GM12801 (cell line): ENCODE measurements around the gene KCNJ16.

Experiments
- CTCF ChIP-seq: IDR thresholded peaks from one replicate; pipeline ENCODE4 v1.5.1; 2011; ENCODE audit warnings: control low read depth; ENCODE audit not compliant: insufficient read length; ENCODE audit errors: extremely low read depth

The KCNJ16 gene

GRCh38 chr17:70099884-70100283 lies 24.9 kb downstream of the KCNJ16 start:
- no peak for TF ChIP-seq CTCF

- TF ChIP-seq CTCF: no peak
Observed at GRCh38 chr17:70100983-70101382, 26.0 kb downstream of the KCNJ16 start.

- no peak for TF ChIP-seq CTCF
Observed at GRCh38 chr17:70102531-70102930, 27.5 kb downstream of the KCNJ16 start.

- TF ChIP-seq CTCF: no peak
Observed at GRCh38 chr17:70104791-70105523, 29.9 kb downstream of the KCNJ16 start.

- no peak for TF ChIP-seq CTCF
Observed at GRCh38 chr17:70105641-70106040, 30.6 kb downstream of the KCNJ16 start.

- TF ChIP-seq CTCF: no peak
Observed at GRCh38 chr17:70106551-70106950, 31.5 kb downstream of the KCNJ16 start.

GRCh38 chr17:70107441-70107840 lies 32.4 kb downstream of the KCNJ16 start:
- TF ChIP-seq CTCF: no peak
